Measurements from ENCODE around the gene PRPF8.
"Not testable (repeated sequence)": the region's sequence is repeated elsewhere in the genome, so short reads cannot be mapped to it uniquely, and the experiment has no call there.

Gene PRPF8

DNA sequence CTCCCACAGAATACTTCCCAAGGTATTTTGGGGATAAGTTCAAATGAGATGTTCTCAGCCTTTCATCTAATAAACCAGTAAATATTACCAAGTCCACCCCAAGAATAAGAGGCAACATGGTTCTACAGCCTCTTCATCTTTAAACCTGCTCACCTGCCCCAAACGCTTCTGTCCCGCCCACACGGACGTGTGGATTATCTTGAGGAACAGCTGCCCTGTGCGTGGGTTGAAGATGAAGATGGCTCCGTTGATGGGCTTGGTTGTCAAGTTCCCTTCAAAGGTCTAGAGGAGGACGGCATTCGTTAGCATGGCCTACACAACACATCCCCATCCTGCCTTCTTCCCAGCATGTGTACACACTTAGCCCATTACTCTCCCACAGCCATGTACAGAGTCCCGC is 26.6 kb downstream of the PRPF8 start:
- Histone ChIP-seq H2BK5ac (ENCODE audit: low read depth, low read length, poor library complexity) (no peak overlapping the region), H3K79me2 (ENCODE audit: control insufficient read depth, insufficient read depth, low read length, poor library complexity) (no peaks in the 10 kb centered on the region), H3K36me3 (ENCODE audit: control insufficient read depth in 1 of 2, insufficient read depth in 2 of 2, low read length in 2 of 2) (peaks cover 73 to 86% of the 10 kb centered on the region in 2 experiments), H3K18ac (ENCODE audit: low read length) (no peak overlapping the region), H3K27ac (ENCODE audit: low read depth, low read length) (no peak overlapping the region), H3K14ac (ENCODE audit: low read length) (no peak overlapping the region), H3K27me3 (ENCODE audit: insufficient read depth, low read length) (no peaks in the 10 kb centered on the region), H4K91ac (ENCODE audit: low read depth, low read length) (no peak overlapping the region), H3K9ac (ENCODE audit: low read length) (no peak overlapping the region), H2AK5ac (ENCODE audit: low read length) (no peak overlapping the region), H3K4me2 (ENCODE audit: low read length) (no peak overlapping the region), H3K23ac (ENCODE audit: low read length) (no peak overlapping the region), H2AFZ (ENCODE audit: insufficient read depth, low read length, poor library complexity) (no peak overlapping the region), H4K8ac (ENCODE audit: low read depth, low read length) (no peak overlapping the region), H3K4ac (ENCODE audit: low read depth, low read length) (no peak overlapping the region), H2BK120ac (ENCODE audit: insufficient read depth, low read length, poor library complexity) (no peak overlapping the region), H3K4me1 (ENCODE audit: control insufficient read depth in 1 of 2, insufficient read depth in 2 of 2, low read length in 2 of 2) (no peaks in the 10 kb centered on the region), H2BK12ac (ENCODE audit: low read length) (no peak overlapping the region), H3K79me1 (ENCODE audit: low read length) (no peaks in the 10 kb centered on the region), H3K4me3 (ENCODE audit: low read depth, low read length) (no peak overlapping the region), H4K12ac (ENCODE audit: low read depth, low read length) (no peak overlapping the region), H3K9me3 (ENCODE audit: insufficient read depth, low read depth, low read length) (peaks cover 5% of the 10 kb centered on the region)
- WGBS (ENCODE audit: extremely low coverage, insufficient coverage, insufficient read length), result no CpG with 5 or more reads among the region's 9 CpGs
- DNase-seq, result no peak

GRCh38 chr17:1653735-1654134 is 30.9 kb downstream of the PRPF8 start:
- Histone ChIP-seq H2AFZ (ENCODE audit: insufficient read depth, low read length, poor library complexity) (no peak overlapping the region), H2BK12ac (ENCODE audit: low read length) (no peak overlapping the region), H2BK5ac (ENCODE audit: low read depth, low read length, poor library complexity) (no peak overlapping the region), H2BK120ac (ENCODE audit: insufficient read depth, low read length, poor library complexity) (no peak overlapping the region), H3K4ac (ENCODE audit: low read depth, low read length) (no peak overlapping the region), H3K14ac (ENCODE audit: low read length) (no peak overlapping the region), H3K18ac (ENCODE audit: low read length) (no peak overlapping the region), H3K27me3 (ENCODE audit: insufficient read depth, low read length) (no peaks in the 10 kb centered on the region), H3K4me3 (ENCODE audit: low read depth, low read length) (no peak overlapping the region), H3K4me1 (ENCODE audit: control insufficient read depth in 1 of 2, insufficient read depth in 2 of 2, low read length in 2 of 2) (peaks cover 6 to 10% of the 10 kb centered on the region in 2 experiments), H3K79me2 (ENCODE audit: control insufficient read depth, insufficient read depth, low read length, poor library complexity) (no peaks in the 10 kb centered on the region), H3K9ac (ENCODE audit: low read length) (no peak overlapping the region), H4K8ac (ENCODE audit: low read depth, low read length) (no peak overlapping the region), H3K27ac (ENCODE audit: low read depth, low read length) (no peak overlapping the region), H2AK5ac (ENCODE audit: low read length) (no peak overlapping the region), H3K79me1 (ENCODE audit: low read length) (peaks cover 3% of the 10 kb centered on the region), H4K12ac (ENCODE audit: low read depth, low read length) (no peak overlapping the region), H3K23ac (ENCODE audit: low read length) (no peak overlapping the region), H3K36me3 (ENCODE audit: control insufficient read depth in 1 of 2, insufficient read depth in 2 of 2, low read length in 2 of 2) (peaks cover 66 to 80% of the 10 kb centered on the region in 2 experiments), H3K4me2 (ENCODE audit: low read length) (no peak overlapping the region), H4K91ac (ENCODE audit: low read depth, low read length) (no peak overlapping the region), H3K9me3 (ENCODE audit: insufficient read depth, low read depth, low read length) (peaks cover 5% of the 10 kb centered on the region)
- no peak for DNase-seq
- no CpG with 5 or more reads among the region's 14 CpGs for WGBS (ENCODE audit: extremely low coverage, insufficient coverage, insufficient read length)

DNA sequence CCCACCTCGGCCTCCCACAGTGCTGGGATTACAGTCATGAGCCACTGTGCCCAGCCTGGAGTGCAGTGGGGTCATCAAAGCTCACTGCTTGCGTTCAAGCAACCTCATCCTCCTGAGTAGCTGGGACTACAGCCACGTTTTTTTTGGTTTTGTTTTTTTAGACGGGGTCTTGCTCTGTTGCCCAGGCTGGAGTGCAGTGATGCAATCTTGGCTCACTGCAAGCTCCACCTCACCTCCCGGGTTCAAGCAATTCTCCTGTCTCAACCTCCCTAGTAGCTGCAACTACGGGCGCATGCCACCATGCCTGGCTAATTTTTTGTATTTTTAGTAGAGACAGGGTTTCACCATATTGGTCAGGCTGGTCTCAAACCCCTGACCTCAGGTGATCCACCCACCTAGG is 31.9 kb downstream of the PRPF8 start:
- H3K4me2 ChIP-seq (ENCODE audit: low read length); H4K91ac ChIP-seq (ENCODE audit: low read depth, low read length); H3K23ac ChIP-seq (ENCODE audit: low read length); H3K79me2 ChIP-seq (ENCODE audit: control insufficient read depth, insufficient read depth, low read length, poor library complexity); DNase-seq; H2BK5ac ChIP-seq (ENCODE audit: low read depth, low read length, poor library complexity); H3K79me1 ChIP-seq (ENCODE audit: low read length); H2AFZ ChIP-seq (ENCODE audit: insufficient read depth, low read length, poor library complexity); H4K8ac ChIP-seq (ENCODE audit: low read depth, low read length); H3K18ac ChIP-seq (ENCODE audit: low read length); H2BK120ac ChIP-seq (ENCODE audit: insufficient read depth, low read length, poor library complexity); H2AK5ac ChIP-seq (ENCODE audit: low read length); H3K27ac ChIP-seq (ENCODE audit: low read depth, low read length); H4K12ac ChIP-seq (ENCODE audit: low read depth, low read length); H3K4me3 ChIP-seq (ENCODE audit: low read depth, low read length); H3K14ac ChIP-seq (ENCODE audit: low read length); H3K9me3 ChIP-seq (ENCODE audit: insufficient read depth, low read depth, low read length); H2BK12ac ChIP-seq (ENCODE audit: low read length); H3K27me3 ChIP-seq (ENCODE audit: insufficient read depth, low read length); H3K9ac ChIP-seq (ENCODE audit: low read length); H3K4ac ChIP-seq (ENCODE audit: low read depth, low read length): not testable (repeated sequence)
- Histone ChIP-seq H3K4me1 (ENCODE audit: control insufficient read depth in 1 of 2, insufficient read depth in 2 of 2, low read length in 2 of 2) (peaks cover 14 to 19% of the 10 kb centered on the region in 2 experiments), H3K36me3 (ENCODE audit: control insufficient read depth in 1 of 2, insufficient read depth in 2 of 2, low read length in 2 of 2) (peaks cover 58 to 70% of the 10 kb centered on the region in 2 experiments)
- WGBS (ENCODE audit: extremely low coverage, insufficient coverage, insufficient read length), result no CpG with 5 or more reads among the region's 7 CpGs

DNA sequence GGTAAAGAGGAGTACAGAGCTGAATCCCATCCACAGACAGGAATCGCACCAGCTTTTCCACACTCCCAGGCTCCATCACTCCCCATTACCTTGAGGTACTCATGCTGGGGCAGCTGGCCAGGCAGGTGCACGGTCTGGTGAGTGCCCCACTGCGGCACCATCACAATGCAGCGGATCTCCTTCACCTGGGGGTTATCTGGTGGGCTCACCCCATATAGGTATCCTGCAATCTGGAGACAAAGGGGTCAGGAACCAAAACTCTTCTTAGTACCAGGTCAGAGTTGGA is 33.2 kb downstream of the PRPF8 start:
- no peak overlapping the region for H3K27ac ChIP-seq (ENCODE audit: low read depth, low read length)
- no peak overlapping the region for H3K23ac ChIP-seq (ENCODE audit: low read length)
- no peak overlapping the region for H2BK12ac ChIP-seq (ENCODE audit: low read length)
- peaks cover 19 to 27% of the 10 kb centered on the region in 2 experiments for H3K4me1 ChIP-seq (ENCODE audit: control insufficient read depth in 1 of 2, insufficient read depth in 2 of 2, low read length in 2 of 2)
- H2AFZ ChIP-seq (ENCODE audit: insufficient read depth, low read length, poor library complexity), result no peak overlapping the region
- no peak overlapping the region for H4K8ac ChIP-seq (ENCODE audit: low read depth, low read length)
- no CpG with 5 or more reads among the region's 4 CpGs for WGBS (ENCODE audit: extremely low coverage, insufficient coverage, insufficient read length)
- no peak overlapping the region for H2AK5ac ChIP-seq (ENCODE audit: low read length)
- no peak overlapping the region for H4K91ac ChIP-seq (ENCODE audit: low read depth, low read length)
- no peaks in the 10 kb centered on the region for H3K27me3 ChIP-seq (ENCODE audit: insufficient read depth, low read length)
- no peak overlapping the region for H3K18ac ChIP-seq (ENCODE audit: low read length)
- no peak overlapping the region for H3K4ac ChIP-seq (ENCODE audit: low read depth, low read length)
- H3K14ac ChIP-seq (ENCODE audit: low read length), result no peak overlapping the region
- H2BK5ac ChIP-seq (ENCODE audit: low read depth, low read length, poor library complexity), result no peak overlapping the region
- no peak for DNase-seq
- no peak overlapping the region for H4K12ac ChIP-seq (ENCODE audit: low read depth, low read length)
- peaks cover 4% of the 10 kb centered on the region for H3K79me2 ChIP-seq (ENCODE audit: control insufficient read depth, insufficient read depth, low read length, poor library complexity)
- H3K4me2 ChIP-seq (ENCODE audit: low read length), result no peak overlapping the region
- peaks cover 54 to 60% of the 10 kb centered on the region in 2 experiments for H3K36me3 ChIP-seq (ENCODE audit: control insufficient read depth in 1 of 2, insufficient read depth in 2 of 2, low read length in 2 of 2)
- no peak overlapping the region for H3K4me3 ChIP-seq (ENCODE audit: low read depth, low read length)
- H3K9me3 ChIP-seq (ENCODE audit: insufficient read depth, low read depth, low read length), result peaks cover 5% of the 10 kb centered on the region
- H3K9ac ChIP-seq (ENCODE audit: low read length), result no peak overlapping the region
- no peak overlapping the region for H2BK120ac ChIP-seq (ENCODE audit: insufficient read depth, low read length, poor library complexity)
- peaks cover 9% of the 10 kb centered on the region for H3K79me1 ChIP-seq (ENCODE audit: low read length)

All from trophoblast cell (in vitro differentiated cells and primary cell).